CD4-positive, alpha-beta T cell treated with Interleukin-17A for 4 hours (primary cell): ENCODE results near the gene SIK3.

Experiments used
- DNase-seq: peaks from one replicate; pipeline ENCODE4 v3.0.0-alpha.2; 2020; ENCODE audit warnings: mixed read lengths

The SIK3 gene

GRCh38 chr11:116888884-116889549, 209.2 kb downstream of the SIK3 start:
- DNase-seq: no peak

- DNase-seq: no peak
Observed at GRCh38 chr11:116888024-116888423, 210.2 kb downstream of the SIK3 start.

GRCh38 chr11:116885951-116886655, 212.1 kb downstream of the SIK3 start:
- DNase-seq: no peak

GRCh38 chr11:116882386-116882785, 215.8 kb downstream of the SIK3 start:
- DNase-seq: no peak

- DNase-seq: no peak
Observed at GRCh38 chr11:116881143-116881542, 217.1 kb downstream of the SIK3 start.

- DNase-seq: peak; percentile 19
Observed at GRCh38 chr11:116879800-116880625, 218.2 kb downstream of the SIK3 start.

- no peak for DNase-seq
Observed at GRCh38 chr11:116876656-116877055, 221.6 kb downstream of the SIK3 start.

- DNase-seq: no peak
Observed at GRCh38 chr11:116875194-116875593, 223.0 kb downstream of the SIK3 start.

- DNase-seq: no peak
Observed at GRCh38 chr11:116874251-116874650, 224.0 kb downstream of the SIK3 start.

- no peak for DNase-seq
Observed at GRCh38 chr11:116873381-116873780, 224.8 kb downstream of the SIK3 start.

GRCh38 chr11:116871248-116871647, 227.0 kb downstream of the SIK3 start:
- no peak for DNase-seq

GRCh38 chr11:116870054-116870453, 228.2 kb downstream of the SIK3 start:
- DNase-seq: no peak

GRCh38 chr11:116869610-116870009, 228.6 kb downstream of the SIK3 start:
- DNase-seq: no peak

- DNase-seq: no peak
Observed at GRCh38 chr11:116868066-116868465, 230.2 kb downstream of the SIK3 start.

- DNase-seq: no peak
Observed at GRCh38 chr11:116867619-116868018, 230.6 kb downstream of the SIK3 start.

GRCh38 chr11:116866804-116867455, 231.3 kb downstream of the SIK3 start:
- no peak for DNase-seq

- no peak for DNase-seq
Observed at GRCh38 chr11:116865696-116866095, 232.5 kb downstream of the SIK3 start.

GRCh38 chr11:116864531-116864930, 233.7 kb downstream of the SIK3 start:
- DNase-seq: no peak

- DNase-seq: no peak
Observed at GRCh38 chr11:116862951-116863350, 235.3 kb downstream of the SIK3 start.

- no peak for DNase-seq
Observed at GRCh38 chr11:116862185-116862584, 236.0 kb downstream of the SIK3 start.

- DNase-seq: no peak
Observed at GRCh38 chr11:116861539-116861938, 236.7 kb downstream of the SIK3 start.

GRCh38 chr11:116860303-116860702, 237.9 kb downstream of the SIK3 start:
- DNase-seq: no peak

GRCh38 chr11:116859175-116859574, 239.1 kb downstream of the SIK3 start:
- DNase-seq: no peak
